ENCODE results near the gene UPF1.

GRCh38 chr19:18878858-18879578 is 47.3 kb downstream of the UPF1 start:
- TF ChIP-seq, protein P1, sequence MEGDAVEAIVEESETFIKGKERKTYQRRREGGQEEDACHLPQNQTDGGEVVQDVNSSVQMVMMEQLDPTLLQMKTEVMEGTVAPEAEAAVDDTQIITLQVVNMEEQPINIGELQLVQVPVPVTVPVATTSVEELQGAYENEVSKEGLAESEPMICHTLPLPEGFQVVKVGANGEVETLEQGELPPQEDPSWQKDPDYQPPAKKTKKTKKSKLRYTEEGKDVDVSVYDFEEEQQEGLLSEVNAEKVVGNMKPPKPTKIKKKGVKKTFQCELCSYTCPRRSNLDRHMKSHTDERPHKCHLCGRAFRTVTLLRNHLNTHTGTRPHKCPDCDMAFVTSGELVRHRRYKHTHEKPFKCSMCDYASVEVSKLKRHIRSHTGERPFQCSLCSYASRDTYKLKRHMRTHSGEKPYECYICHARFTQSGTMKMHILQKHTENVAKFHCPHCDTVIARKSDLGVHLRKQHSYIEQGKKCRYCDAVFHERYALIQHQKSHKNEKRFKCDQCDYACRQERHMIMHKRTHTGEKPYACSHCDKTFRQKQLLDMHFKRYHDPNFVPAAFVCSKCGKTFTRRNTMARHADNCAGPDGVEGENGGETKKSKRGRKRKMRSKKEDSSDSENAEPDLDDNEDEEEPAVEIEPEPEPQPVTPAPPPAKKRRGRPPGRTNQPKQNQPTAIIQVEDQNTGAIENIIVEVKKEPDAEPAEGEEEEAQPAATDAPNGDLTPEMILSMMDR (IDR thresholded peaks at IDR 0.05): no peak
- TF ChIP-seq EZH2phosphoT487 (IDR thresholded peaks at IDR 0.05): no peak
- no peak for TF ChIP-seq EZH2 (IDR thresholded peaks at IDR 0.05)
